Astrocyte (in vitro differentiated cells and primary cell): ENCODE data around the gene OR4F6.

Experiments
- EZH2 ChIP-seq: IDR thresholded peaks from 2 replicates; pipeline ENCODE4 v1.6.1; 2012; ENCODE audit warnings: mild to moderate bottlenecking, low read length, inconsistent platforms; ENCODE audit not compliant: insufficient read depth
- TF ChIP-seq, protein P1 (sequence below): IDR thresholded peaks from 2 replicates; pipeline ENCODE4 v1.5.1; 2011; ENCODE audit warnings: low read depth, mild to moderate bottlenecking, inconsistent platforms, low read length, moderate library complexity; ENCODE audit not compliant: insufficient read depth

DNA sequence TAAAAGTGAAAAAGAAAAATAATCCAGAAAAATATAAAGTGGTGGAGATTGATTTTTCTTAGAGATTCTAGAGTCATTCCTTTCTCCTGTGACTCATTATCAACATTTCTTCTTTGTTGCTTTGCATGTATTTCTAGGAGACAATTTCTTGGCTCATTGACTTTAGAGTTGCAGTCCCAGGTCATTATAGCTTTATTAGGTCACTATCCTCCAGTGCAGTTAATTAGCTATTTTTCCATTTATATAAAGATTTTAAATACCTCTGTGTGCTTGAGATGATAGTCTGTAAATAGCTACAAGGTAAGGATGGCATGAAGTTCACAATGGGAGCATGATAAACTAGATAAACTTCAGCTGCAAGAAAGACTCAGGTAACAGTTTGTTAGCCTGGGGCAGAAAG is 8.6 kb downstream of the OR4F6 start, which contains the start of gene OR4F15:
- TF ChIP-seq, protein P1, sequence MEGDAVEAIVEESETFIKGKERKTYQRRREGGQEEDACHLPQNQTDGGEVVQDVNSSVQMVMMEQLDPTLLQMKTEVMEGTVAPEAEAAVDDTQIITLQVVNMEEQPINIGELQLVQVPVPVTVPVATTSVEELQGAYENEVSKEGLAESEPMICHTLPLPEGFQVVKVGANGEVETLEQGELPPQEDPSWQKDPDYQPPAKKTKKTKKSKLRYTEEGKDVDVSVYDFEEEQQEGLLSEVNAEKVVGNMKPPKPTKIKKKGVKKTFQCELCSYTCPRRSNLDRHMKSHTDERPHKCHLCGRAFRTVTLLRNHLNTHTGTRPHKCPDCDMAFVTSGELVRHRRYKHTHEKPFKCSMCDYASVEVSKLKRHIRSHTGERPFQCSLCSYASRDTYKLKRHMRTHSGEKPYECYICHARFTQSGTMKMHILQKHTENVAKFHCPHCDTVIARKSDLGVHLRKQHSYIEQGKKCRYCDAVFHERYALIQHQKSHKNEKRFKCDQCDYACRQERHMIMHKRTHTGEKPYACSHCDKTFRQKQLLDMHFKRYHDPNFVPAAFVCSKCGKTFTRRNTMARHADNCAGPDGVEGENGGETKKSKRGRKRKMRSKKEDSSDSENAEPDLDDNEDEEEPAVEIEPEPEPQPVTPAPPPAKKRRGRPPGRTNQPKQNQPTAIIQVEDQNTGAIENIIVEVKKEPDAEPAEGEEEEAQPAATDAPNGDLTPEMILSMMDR: no peak
- TF ChIP-seq EZH2: no peak
